IPS-15b (cell line): Measurements from ENCODE around the gene MEG3.

Experiments
- H3K27me3 ChIP-seq: one replicate; pipeline ENCODE4 v1.6.1; 2013; ENCODE audit warnings: low read length; ENCODE audit not compliant: control insufficient read depth, insufficient read depth
- H3K36me3 ChIP-seq: one replicate; pipeline ENCODE4 v1.6.1; 2013; ENCODE audit warnings: low read length; ENCODE audit not compliant: control insufficient read depth, insufficient read depth
- H3K4me1 ChIP-seq: one replicate; pipeline ENCODE4 v1.6.1; 2013; ENCODE audit warnings: mild to moderate bottlenecking, low read length; ENCODE audit not compliant: control insufficient read depth, insufficient read depth
- H3K4me3 ChIP-seq: one replicate; pipeline ENCODE4 v1.5.1; 2013; ENCODE audit warnings: low read depth, low read length
- H3K9ac ChIP-seq: one replicate; pipeline ENCODE4 v1.6.1; 2013; ENCODE audit warnings: low read depth, mild to moderate bottlenecking, low read length
- H3K9me3 ChIP-seq: one replicate; pipeline ENCODE4 v1.6.1; 2013; ENCODE audit warnings: mild to moderate bottlenecking, low read length; ENCODE audit not compliant: control insufficient read depth, insufficient read depth

Gene MEG3

GRCh38 chr14:100825713-100826331, at the start of gene MEG3:
TSS of gene MEG3 (plus strand) at chr14:100826118.
- no peak within 1 kb of the TSS for H3K9ac ChIP-seq
- H3K9me3 ChIP-seq: no peaks in the 10 kb centered on the region
- no peaks in the 10 kb centered on the region for H3K36me3 ChIP-seq
- H3K4me3 ChIP-seq: no peak within 1 kb of the TSS
- H3K4me1 ChIP-seq: peaks cover 3% of the 10 kb centered on the region
- H3K27me3 ChIP-seq: no peaks in the 10 kb centered on the region

- Histone ChIP-seq H3K9ac (no peak overlapping the region), H3K27me3 (no peaks in the 10 kb centered on the region), H3K4me1 (no peaks in the 10 kb centered on the region), H3K9me3 (no peaks in the 10 kb centered on the region), H3K36me3 (no peaks in the 10 kb centered on the region), H3K4me3 (no peak overlapping the region)
Measured at GRCh38 chr14:100776681-100777365, 49.1 kb upstream of the MEG3 start.

DNA sequence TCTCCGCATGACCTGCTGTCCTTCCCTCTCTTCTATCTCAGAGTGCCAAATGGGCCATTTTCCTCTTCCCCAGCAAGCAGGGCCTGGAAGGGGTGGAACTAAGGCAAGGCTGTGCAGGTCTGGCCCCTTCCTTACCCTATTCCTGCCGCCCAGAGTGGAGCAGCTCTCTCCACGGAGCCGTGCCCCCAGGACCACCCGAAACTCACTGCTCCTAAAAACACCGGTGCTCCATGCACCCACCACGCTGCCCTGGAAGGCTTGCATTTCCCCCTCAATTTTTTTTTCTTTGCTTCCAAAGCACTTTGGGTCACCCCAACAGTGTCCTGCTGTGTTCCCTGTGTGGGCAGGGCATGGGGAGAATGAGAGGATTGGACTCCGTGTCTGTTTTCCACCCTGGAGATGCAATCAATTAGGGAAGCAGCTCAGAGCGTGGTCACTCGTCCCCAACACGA, 48.5 kb upstream of the MEG3 start:
- Histone ChIP-seq H3K36me3 (no peaks in the 10 kb centered on the region), H3K4me3 (no peak overlapping the region), H3K9ac (no peak overlapping the region), H3K27me3 (no peaks in the 10 kb centered on the region), H3K4me1 (no peaks in the 10 kb centered on the region), H3K9me3 (no peaks in the 10 kb centered on the region)

GRCh38 chr14:100777818-100778525, 47.9 kb upstream of the MEG3 start:
- Histone ChIP-seq H3K9me3 (no peaks in the 10 kb centered on the region), H3K4me1 (no peaks in the 10 kb centered on the region), H3K4me3 (no peak overlapping the region), H3K36me3 (no peaks in the 10 kb centered on the region), H3K27me3 (no peaks in the 10 kb centered on the region), H3K9ac (no peak overlapping the region)

- Histone ChIP-seq H3K27me3 (no peaks in the 10 kb centered on the region), H3K4me3 (no peak overlapping the region), H3K9ac (no peak overlapping the region), H3K9me3 (no peaks in the 10 kb centered on the region), H3K36me3 (no peaks in the 10 kb centered on the region), H3K4me1 (no peaks in the 10 kb centered on the region)
Measured at GRCh38 chr14:100778526-100778882, 47.4 kb upstream of the MEG3 start.

DNA sequence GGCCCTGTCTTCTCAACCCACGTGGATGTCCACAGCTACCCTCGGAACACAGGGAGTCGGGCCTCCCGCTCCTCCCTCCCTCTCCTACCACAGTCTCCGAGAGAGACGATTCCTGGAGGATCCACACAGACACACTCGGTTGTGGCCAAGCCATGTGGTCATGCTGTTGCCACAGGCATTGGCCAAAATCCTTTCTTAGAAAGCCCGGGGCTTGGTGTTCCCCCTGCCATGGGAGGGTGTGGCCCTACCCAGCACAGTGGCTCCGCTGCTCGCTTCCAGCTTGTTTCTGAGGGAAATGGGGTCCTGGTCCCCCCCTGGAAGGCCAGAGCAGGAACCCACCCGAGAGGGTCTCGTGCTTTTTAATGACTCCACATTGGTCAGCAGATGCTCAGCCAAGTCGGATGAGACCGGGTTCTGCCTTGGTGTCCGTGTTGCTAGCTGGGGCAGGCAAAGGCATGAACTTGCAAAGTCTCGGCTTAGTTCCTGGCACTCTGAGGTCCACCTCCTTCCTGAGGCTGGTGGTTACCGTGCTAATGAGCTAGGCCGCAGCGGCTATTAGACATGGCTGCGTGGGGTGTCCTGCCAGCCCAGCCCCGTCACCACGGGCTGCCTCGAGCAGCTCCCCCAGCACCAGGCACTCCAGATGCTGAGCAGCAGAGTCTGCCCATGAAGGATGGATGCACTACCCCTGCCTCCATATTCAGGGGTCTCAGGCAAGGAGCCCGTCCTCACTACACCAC, 46.8 kb upstream of the MEG3 start:
- H3K9ac ChIP-seq: no peak overlapping the region

GRCh38 chr14:100779691-100780080, 46.2 kb upstream of the MEG3 start:
- H3K9me3 ChIP-seq: no peaks in the 10 kb centered on the region
- H3K9ac ChIP-seq: no peak overlapping the region
- no peaks in the 10 kb centered on the region for H3K4me1 ChIP-seq
- no peaks in the 10 kb centered on the region for H3K36me3 ChIP-seq
- H3K27me3 ChIP-seq: no peaks in the 10 kb centered on the region
- no peak overlapping the region for H3K4me3 ChIP-seq

More for the DNA sequence above, 46.8 kb upstream of the MEG3 start:
- no peaks in the 10 kb centered on the region for H3K9me3 ChIP-seq
- no peak overlapping the region for H3K4me3 ChIP-seq
- no peaks in the 10 kb centered on the region for H3K36me3 ChIP-seq
- H3K4me1 ChIP-seq: no peaks in the 10 kb centered on the region
- no peaks in the 10 kb centered on the region for H3K27me3 ChIP-seq

DNA sequence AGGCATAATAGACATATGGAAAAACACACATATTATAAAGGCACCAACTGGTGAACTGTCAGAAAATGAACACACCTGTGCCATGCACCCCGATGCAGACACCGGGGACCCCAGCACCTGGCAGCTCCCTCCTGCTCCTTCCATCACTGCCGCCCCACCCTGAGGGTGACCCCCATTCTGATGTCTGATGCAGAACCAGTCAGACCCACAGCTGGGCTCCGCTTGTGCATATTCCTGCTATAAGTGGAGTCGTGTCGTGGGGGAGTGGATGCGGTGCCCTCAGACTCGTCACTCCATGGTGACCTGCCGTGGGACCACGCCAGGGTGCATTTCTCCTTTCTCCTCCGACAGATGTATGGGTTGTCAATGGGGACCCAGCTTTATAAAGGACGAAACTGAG, 45.7 kb upstream of the MEG3 start:
- H3K36me3 ChIP-seq: no peaks in the 10 kb centered on the region
- no peaks in the 10 kb centered on the region for H3K27me3 ChIP-seq
- H3K4me1 ChIP-seq: no peaks in the 10 kb centered on the region
- no peak overlapping the region for H3K9ac ChIP-seq
- no peak overlapping the region for H3K4me3 ChIP-seq
- no peaks in the 10 kb centered on the region for H3K9me3 ChIP-seq

GRCh38 chr14:100780646-100781355, 45.1 kb upstream of the MEG3 start:
- H3K9ac ChIP-seq: no peak overlapping the region
- H3K27me3 ChIP-seq: no peaks in the 10 kb centered on the region

GRCh38 chr14:100781952-100782351, 44.0 kb upstream of the MEG3 start:
- Histone ChIP-seq H3K27me3 (no peaks in the 10 kb centered on the region), H3K9me3 (no peaks in the 10 kb centered on the region), H3K9ac (no peak overlapping the region), H3K36me3 (no peaks in the 10 kb centered on the region), H3K4me3 (no peak overlapping the region), H3K4me1 (no peaks in the 10 kb centered on the region)

More at GRCh38 chr14:100780646-100781355, 45.1 kb upstream of the MEG3 start:
- no peaks in the 10 kb centered on the region for H3K4me1 ChIP-seq
- H3K36me3 ChIP-seq: no peaks in the 10 kb centered on the region
- H3K4me3 ChIP-seq: no peak overlapping the region
- H3K9me3 ChIP-seq: no peaks in the 10 kb centered on the region
